Pancreas (tissue), 10 donors: Measurements from ENCODE around the gene MAX. TPM values are rescaled to one million over a fixed set of nuclear protein-coding genes. Genes with fewer than 3 reads are reported as not detected.

Experiments used
- ATAC-seq, 4 donors: fragments of 200-7000 bp; cut with Tn5 transposase; one replicate each; pipeline versions ENCODE4 v1.8.0 to v1.9.1; 2020; ENCODE audit warnings: mild to moderate bottlenecking in 4 of 4, moderate library complexity in 4 of 4
- DNase-seq, 6 donors: peaks; one replicate each; pipeline ENCODE4 v3.0.0-alpha.2; 2020
- FAIRE-seq: peaks from 2 replicates; lab custom pipeline; 2012; peaks lifted over from hg19 to GRCh38; lab: Jason Lieb, UNC
- H3K27ac ChIP-seq, 4 donors: fragments of 200-600 bp; sonication (generic); 1 replicate in 3 of 4; 2 replicates in 1 of 4; pipeline versions ENCODE4 v1.5.0 to v1.8.0; 2020
- H3K27me3 ChIP-seq, 4 donors: fragments of 200-600 bp; one replicate each; pipeline ENCODE4 v1.8.0; 2021
- H3K36me3 ChIP-seq, 3 donors: fragments of 200-600 bp; sonication (generic) in 1 of 3; one replicate each; pipeline versions ENCODE4 v1.5.0 to v1.8.0; 2020 to 2021
- H3K4me1 ChIP-seq, 3 donors: fragments of 200-600 bp; one replicate each; pipeline ENCODE4 v1.8.0; 2021
- H3K4me3 ChIP-seq, 4 donors: fragments of 200-600 bp; sonication (generic) in 2 of 4; one replicate each; pipeline versions ENCODE4 v1.5.0 to v1.8.0; 2020 to 2021
- H3K9me3 ChIP-seq, 4 donors: fragments of 200-600 bp; one replicate each; pipeline ENCODE4 v1.8.0; 2021
- WGBS, 2 donors: extraction: QIAGEN DNeasy Blood & Tissue Kit; methylation state at CpG; one replicate each; pipeline ENCODE4 v1.1.7; 2013; 5-methylcytosine and 5-hydroxymethylcytosine counted together
- intact Hi-C, 3 donors: fragments of 100-400 bp; cut with DNase I; formaldehyde crosslinking; loops; one replicate each; pipeline versions ENCODE4 v1.11.1 to v1.14.2; 2022
- polyA plus RNA-seq, 2 donors: library from polyadenylated mRNA; stranded (reverse); fragments of 200-250 nt; gene quantifications; one replicate each; pipeline ENCODE4 v1.2.3, GENCODE V29; 2013
- total RNA-seq, 6 donors: library from RNA; stranded (reverse); fragmentation: NEBNext Ultra II Directional in 4 of 6; extraction: Animal tissue kit (Norgen Biotek cat#: 25700) in 4 of 6; gene quantifications; one replicate each; pipeline versions ENCODE4 v1.2.1 to v1.2.4, GENCODE V29; 2021 to 2023
- TF ChIP-seq, protein P1 (sequence below), 4 donors: fragments of 200-600 bp; sonication (generic) in 3 of 4; IDR thresholded peaks; one replicate each; pipeline versions ENCODE4 v1.5.0 to v1.8.0; 2021; ENCODE audit warnings: antibody characterized with exemption in 4 of 4
- donor health status: healthy with polysubstance abuse.
- donor health status: DM: no; HTN: no; CAD: no; lungs with moderate emphysema.
- donor health status: DM: no; HTN: no; CAD: no.
- donor health status: control.
- donor health status: control.
- donor health status: Bipolar disorder and iron deficiency.
- donor health status: DM: yes; HTN: yes; CAD: no.
- donor health status: DM: no; HTN: no; CAD: no.
- donor health status: DM: no; HTN: no; CAD: no.
- donor health status: DM: yes; HTN: yes; CAD: no.

Gene MAX
- total and polyA plus RNA-seq, 8 donors: 19.7 to 48.9 (median 34.5) TPM

DNA sequence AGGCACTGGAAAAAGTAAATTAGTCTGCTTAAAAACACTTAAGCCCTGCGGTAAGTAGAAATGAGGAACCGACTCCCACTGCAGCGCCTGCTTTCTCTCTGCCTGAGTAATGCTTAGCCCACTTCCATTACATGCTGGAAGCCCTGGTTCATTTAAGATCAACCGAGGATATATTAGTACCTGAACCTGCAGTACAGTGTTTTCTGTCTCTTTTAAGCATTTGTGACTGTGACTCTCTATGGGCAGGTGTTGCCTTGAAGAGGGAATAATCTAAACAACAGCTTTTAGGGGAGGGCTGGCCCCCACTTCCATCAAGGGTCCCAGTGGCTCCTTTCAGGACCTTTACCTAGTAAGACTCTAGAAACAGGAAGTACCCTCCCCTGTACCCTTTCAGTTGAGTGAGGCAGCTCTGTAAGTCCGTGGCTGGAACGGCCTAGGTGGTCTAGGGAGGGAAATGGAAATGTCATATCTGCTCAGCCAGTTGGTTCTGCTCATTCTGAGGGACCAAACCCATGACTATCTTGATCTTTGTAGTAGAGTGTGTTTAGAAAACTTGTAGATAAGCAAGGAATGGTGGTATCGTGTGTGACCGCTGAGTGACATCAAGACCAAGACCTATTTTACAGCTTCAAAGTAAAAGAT, 59.5 kb downstream of the MAX start:
- TF ChIP-seq, protein P1, sequence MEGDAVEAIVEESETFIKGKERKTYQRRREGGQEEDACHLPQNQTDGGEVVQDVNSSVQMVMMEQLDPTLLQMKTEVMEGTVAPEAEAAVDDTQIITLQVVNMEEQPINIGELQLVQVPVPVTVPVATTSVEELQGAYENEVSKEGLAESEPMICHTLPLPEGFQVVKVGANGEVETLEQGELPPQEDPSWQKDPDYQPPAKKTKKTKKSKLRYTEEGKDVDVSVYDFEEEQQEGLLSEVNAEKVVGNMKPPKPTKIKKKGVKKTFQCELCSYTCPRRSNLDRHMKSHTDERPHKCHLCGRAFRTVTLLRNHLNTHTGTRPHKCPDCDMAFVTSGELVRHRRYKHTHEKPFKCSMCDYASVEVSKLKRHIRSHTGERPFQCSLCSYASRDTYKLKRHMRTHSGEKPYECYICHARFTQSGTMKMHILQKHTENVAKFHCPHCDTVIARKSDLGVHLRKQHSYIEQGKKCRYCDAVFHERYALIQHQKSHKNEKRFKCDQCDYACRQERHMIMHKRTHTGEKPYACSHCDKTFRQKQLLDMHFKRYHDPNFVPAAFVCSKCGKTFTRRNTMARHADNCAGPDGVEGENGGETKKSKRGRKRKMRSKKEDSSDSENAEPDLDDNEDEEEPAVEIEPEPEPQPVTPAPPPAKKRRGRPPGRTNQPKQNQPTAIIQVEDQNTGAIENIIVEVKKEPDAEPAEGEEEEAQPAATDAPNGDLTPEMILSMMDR (IDR thresholded peaks at IDR 0.05): no peak
- Histone ChIP-seq H3K36me3 (peaks cover 0 to 17% (median 0%) of the 10 kb centered on the region in 3 donors), H3K4me3 (no peak overlapping the region), H3K9me3 (no peaks in the 10 kb centered on the region), H3K4me1 (peaks cover 0 to 3% (median 0%) of the 10 kb centered on the region in 3 donors), H3K27ac (no peak overlapping the region), H3K27me3 (no peaks in the 10 kb centered on the region)
- ATAC-seq: peak in 1 of 4 donors; percentile 42
- DNase-seq: no peak
- WGBS, 2 donors: 88 to 90% methylated on average over 8 of the region's 8 CpGs
- no peak for FAIRE-seq
- intact Hi-C loops: no loop called here

DNA sequence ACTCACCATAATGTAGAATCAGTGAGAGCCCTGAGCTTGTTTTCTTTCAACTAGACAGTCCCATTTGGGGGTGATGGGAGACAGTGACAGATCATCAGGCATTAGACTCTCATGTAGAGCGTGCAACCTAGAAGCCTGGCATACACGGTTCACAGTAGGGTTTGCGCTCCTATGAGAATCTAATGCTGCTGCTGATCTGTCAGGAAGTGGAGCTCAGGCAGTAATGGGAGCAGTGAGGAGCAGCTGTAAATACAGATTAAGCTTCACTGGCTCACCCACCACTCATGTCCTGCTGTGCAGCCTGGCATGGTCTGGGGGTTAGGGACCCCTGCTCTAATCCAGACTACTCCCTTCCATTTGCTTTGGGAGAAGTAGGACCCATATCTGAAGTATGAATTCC, 60.0 kb downstream of the MAX start:
- Histone ChIP-seq H3K27ac (no peak overlapping the region), H3K4me3 (no peak overlapping the region), H3K4me1 (no peaks in the 10 kb centered on the region), H3K9me3 (no peaks in the 10 kb centered on the region), H3K36me3 (peaks cover 0 to 17% (median 0%) of the 10 kb centered on the region in 3 donors), H3K27me3 (no peaks in the 10 kb centered on the region)
- intact Hi-C loops: no loop called here
- 91 to 95% methylated on average over 3 of the region's 3 CpGs for WGBS, 2 donors
- TF ChIP-seq, protein P1 (IDR thresholded peaks at IDR 0.05): no peak
- FAIRE-seq (no peak), DNase-seq (no peak), ATAC-seq (no peak)

DNA sequence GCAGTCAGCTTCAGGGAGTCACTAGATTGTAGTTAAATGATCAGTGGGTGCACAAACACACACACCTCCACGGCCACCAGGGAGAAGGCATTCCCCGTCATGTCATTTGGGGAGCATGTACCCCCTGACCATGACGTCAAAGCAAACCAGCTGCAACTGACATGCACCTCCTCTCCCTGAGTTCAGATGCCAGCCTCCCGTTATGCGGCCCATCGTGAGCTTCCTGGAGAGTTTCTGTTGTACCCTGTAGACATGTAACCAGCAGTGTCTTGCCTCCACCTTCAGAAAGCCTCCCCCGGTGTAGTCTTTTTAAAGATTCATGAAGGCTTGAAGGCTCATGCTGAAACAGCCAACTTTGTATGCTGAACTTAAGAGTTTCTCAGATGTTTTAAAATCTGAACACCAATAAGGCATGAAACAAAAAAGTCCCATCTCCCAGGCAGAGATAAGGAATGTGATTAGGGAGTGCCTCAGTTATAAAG, 60.8 kb downstream of the MAX start:
- intact Hi-C loops: no loop called here
- Histone ChIP-seq H3K9me3 (no peaks in the 10 kb centered on the region), H3K4me3 (no peak overlapping the region), H3K4me1 (no peaks in the 10 kb centered on the region), H3K27me3 (no peaks in the 10 kb centered on the region), H3K27ac (no peak overlapping the region), H3K36me3 (peaks cover 0 to 17% (median 0%) of the 10 kb centered on the region in 3 donors)
- 93 to 95% methylated on average over 7 of the region's 7 CpGs for WGBS, 2 donors
- ATAC-seq (no peak), DNase-seq (no peak), FAIRE-seq (no peak)
- TF ChIP-seq, protein P1 (IDR thresholded peaks at IDR 0.05): no peak

DNA sequence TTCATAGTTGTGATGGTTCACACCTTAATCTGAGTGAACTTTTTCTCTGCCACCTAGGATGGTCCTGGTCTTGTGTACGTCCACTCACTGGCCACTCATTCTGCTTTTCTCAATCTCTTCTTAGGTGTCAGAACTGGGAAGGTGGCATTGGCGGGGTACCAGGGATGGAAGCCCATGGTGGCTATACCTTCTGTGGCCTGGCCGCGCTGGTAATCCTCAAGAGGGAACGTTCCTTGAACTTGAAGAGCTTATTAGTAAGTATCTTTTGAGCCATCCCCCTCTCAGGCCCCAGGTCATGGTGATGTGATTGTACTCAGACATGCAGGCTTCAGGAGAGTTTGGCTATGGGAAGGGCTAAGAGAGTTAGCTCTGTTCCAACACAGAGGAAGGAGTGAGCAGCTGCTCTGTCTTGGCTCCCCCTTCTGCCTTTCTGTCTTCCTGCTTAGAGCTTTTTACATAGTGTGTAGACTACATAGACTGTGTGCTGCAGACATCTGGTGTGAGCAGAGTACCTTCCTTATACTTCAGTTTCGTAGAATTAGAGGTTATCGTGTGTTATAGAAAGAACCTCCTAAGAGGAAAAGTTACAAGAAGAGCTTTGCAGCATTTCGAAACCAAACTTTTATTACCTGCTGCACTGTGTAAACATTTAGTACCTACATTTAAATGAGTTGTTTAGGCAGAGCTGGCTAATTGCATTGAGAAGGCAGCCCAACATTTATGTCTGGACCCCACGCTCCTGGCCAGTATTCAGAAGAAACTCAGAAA, 61.5 kb downstream of the MAX start:
- H3K27me3 ChIP-seq: no peaks in the 10 kb centered on the region
- no peak overlapping the region for H3K27ac ChIP-seq
- 93 to 94% methylated on average over 9 of the region's 9 CpGs for WGBS, 2 donors
- no peak for ATAC-seq
- FAIRE-seq: no peak
- TF ChIP-seq, protein P1 (IDR thresholded peaks at IDR 0.05): no peak
- no peaks in the 10 kb centered on the region for H3K9me3 ChIP-seq
- H3K4me3 ChIP-seq: no peak overlapping the region
- intact Hi-C loops: no loop called here
- no peaks in the 10 kb centered on the region for H3K4me1 ChIP-seq
- peaks cover 0 to 17% (median 0%) of the 10 kb centered on the region in 3 donors for H3K36me3 ChIP-seq
- no peak for DNase-seq
